Natural killer cell (primary cell): ENCODE measurements around the gene SNED1. TPM values are rescaled to one million over a fixed set of nuclear protein-coding genes. Genes with fewer than 3 reads are reported as not detected.

Source experiments
- ATAC-seq, 3 donors: fragments of 150-1000 bp in 2 of 3; fragments of 200-7000 bp in 1 of 3; cut with Tn5 transposase; 1 replicate in 1 of 3; 2 replicates in 2 of 3; pipeline ENCODE4 v1.10.0; 2021; ENCODE audit warnings: mild to moderate bottlenecking in 2 of 3, moderate library complexity in 2 of 3
- DNase-seq, 2 donors: peaks; one replicate each; pipeline versions ENCODE4 v3.0.0 to v3.0.0-alpha.2; 2013 to 2021; ENCODE audit warnings: mixed read lengths in 1 of 2
- H3K27ac ChIP-seq: one replicate; pipeline ENCODE4 v1.5.1; 2013; ENCODE audit warnings: mild to moderate bottlenecking, low read length
- H3K27me3 ChIP-seq: one replicate; pipeline ENCODE4 v1.6.1; 2013; ENCODE audit warnings: low read length; ENCODE audit not compliant: control insufficient read depth, insufficient read depth
- H3K36me3 ChIP-seq: one replicate; pipeline ENCODE4 v1.6.1; 2013; ENCODE audit warnings: low read length; ENCODE audit not compliant: control insufficient read depth, insufficient read depth
- H3K4me1 ChIP-seq: one replicate; pipeline ENCODE4 v1.6.1; 2013; ENCODE audit warnings: low read length; ENCODE audit not compliant: control insufficient read depth, insufficient read depth
- H3K4me3 ChIP-seq: one replicate; pipeline ENCODE4 v1.5.1; 2013; ENCODE audit warnings: low read length
- H3K9me3 ChIP-seq: one replicate; pipeline ENCODE4 v1.6.1; 2013; ENCODE audit warnings: low read length; ENCODE audit not compliant: control insufficient read depth, insufficient read depth
- H3K27ac Mint-ChIP-seq, 2 donors: one replicate each; pipeline ENCODE4 v1.8.0; 2022; ENCODE audit warnings: mild to moderate bottlenecking in 2 of 2, mixed read lengths in 2 of 2, moderate library complexity in 1 of 2
- H3K27me3 Mint-ChIP-seq, 2 donors: one replicate each; pipeline ENCODE4 v1.8.0; 2022; ENCODE audit warnings: low read depth in 2 of 2, mixed read lengths in 2 of 2
- H3K36me3 Mint-ChIP-seq: one replicate; pipeline ENCODE4 v1.8.0; 2022; ENCODE audit warnings: mixed read lengths
- H3K4me1 Mint-ChIP-seq, 2 donors: one replicate each; pipeline ENCODE4 v1.8.0; 2022; ENCODE audit warnings: mixed read lengths in 2 of 2
- H3K4me3 Mint-ChIP-seq: one replicate; pipeline ENCODE4 v1.8.0; 2022; ENCODE audit warnings: mild to moderate bottlenecking, moderate library complexity, mixed read lengths
- H3K9me3 Mint-ChIP-seq, 2 donors: one replicate each; pipeline ENCODE4 v1.8.0; 2022; ENCODE audit warnings: mixed read lengths in 2 of 2
- CTCF ChIP-seq: fragments of 200-600 bp; IDR thresholded peaks from one replicate; pipeline ENCODE4 v1.8.0; 2022; ENCODE audit warnings: antibody characterized with exemption
- WGBS: methylation state at CpG from one replicate; pipeline ENCODE4 v1.1.7; 2013; ENCODE audit warnings: missing lambda C conversion rate; ENCODE audit not compliant: insufficient coverage; 5-methylcytosine and 5-hydroxymethylcytosine counted together
- intact Hi-C: fragments of 100-400 bp; cut with micrococcal nuclease; formaldehyde crosslinking; loops from one replicate; pipeline ENCODE4 v1.14.2; 2022
- total RNA-seq, 4 donors: library from RNA; stranded (reverse); fragments of 120-200 nt in 1 of 4; gene quantifications; one replicate each; pipeline versions ENCODE4 v1.2.3 to v1.2.4, GENCODE V29; 2013 to 2022

The SNED1 gene
- total RNA-seq, 3 donors from 2014 or later (not counting 1 experiment from before 2014, with no cell fraction given), result 0.97 to 4.9 (median 2.5) TPM

DNA sequence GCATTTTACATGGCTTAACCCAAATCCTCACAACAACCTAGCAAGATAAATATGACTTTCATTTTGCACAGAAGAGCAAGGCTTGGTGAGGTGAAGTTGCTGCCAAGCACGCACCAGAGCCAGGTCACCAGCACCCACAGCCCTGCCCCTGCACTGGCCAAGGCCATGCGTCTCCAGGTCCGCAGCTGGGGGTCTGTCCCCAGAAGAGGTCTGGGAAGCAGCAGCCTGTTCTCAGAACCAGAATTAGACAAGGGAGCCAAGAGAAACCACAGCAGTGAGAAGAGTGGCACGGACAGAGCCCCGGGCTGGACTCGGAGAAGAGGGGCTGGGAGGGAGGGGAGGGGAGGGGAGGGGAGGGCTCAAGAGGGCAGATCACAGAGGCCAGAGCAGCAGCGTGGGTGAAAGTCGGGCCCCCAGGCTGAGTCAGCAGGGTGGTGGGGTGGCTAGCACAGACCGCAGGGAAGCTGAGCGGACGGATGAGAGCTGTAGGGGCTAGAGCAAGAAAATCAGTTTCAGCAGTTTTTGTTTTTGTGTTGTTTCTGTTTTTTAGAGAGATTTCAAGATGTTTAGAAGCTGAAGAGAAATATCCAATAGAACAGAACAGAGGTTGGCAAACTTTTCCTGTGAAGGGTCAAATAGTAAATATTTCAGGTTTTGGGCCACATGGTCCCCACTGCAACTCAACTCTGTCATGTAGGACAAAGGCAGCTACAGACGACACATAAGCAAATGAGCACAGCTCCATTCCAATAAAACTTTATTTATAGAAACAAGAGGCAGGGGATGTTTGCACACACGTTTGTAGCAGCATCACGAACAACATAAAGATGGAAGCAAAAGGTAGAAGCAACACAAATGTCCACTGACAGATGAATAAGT, 111.0 kb downstream of the SNED1 start:
- H3K9me3 ChIP-seq, result no peaks in the 10 kb centered on the region
- Mint-ChIP-seq H3K27ac (peak overlapping the region; percentile 16 to 62), H3K27me3 (no peaks in the 10 kb centered on the region), H3K9me3 (peaks cover 0 to 2% of the 10 kb centered on the region in 2 donors), H3K4me1 (peaks cover 0 to 9% of the 10 kb centered on the region in 2 donors), H3K36me3 (no peaks in the 10 kb centered on the region), H3K4me3 (peak overlapping the region; percentile 22)
- H3K27me3 ChIP-seq, result no peaks in the 10 kb centered on the region
- ATAC-seq (no peak), DNase-seq (peak in 1 of 2 donors; percentile 51)
- intact Hi-C loops, result no loop called here
- peaks cover 38% of the 10 kb centered on the region for H3K4me1 ChIP-seq
- peaks cover 5% of the 10 kb centered on the region for H3K36me3 ChIP-seq
- H3K27ac ChIP-seq, result peak overlapping the region; percentile 56
- no peak for TF ChIP-seq CTCF
- WGBS, result 84% methylated on average over 14 of the region's 14 CpGs
- no peak overlapping the region for H3K4me3 ChIP-seq

GRCh38 chr2:241110089-241110606, 111.7 kb downstream of the SNED1 start:
- Histone ChIP-seq H3K4me3 (no peak overlapping the region), H3K9me3 (no peaks in the 10 kb centered on the region), H3K4me1 (peaks cover 38% of the 10 kb centered on the region), H3K27ac (peak overlapping the region; percentile 66), H3K27me3 (no peaks in the 10 kb centered on the region), H3K36me3 (peaks cover 7% of the 10 kb centered on the region)
- DNase-seq (no peak), ATAC-seq (no peak)
- H3K27me3 Mint-ChIP-seq, result no peaks in the 10 kb centered on the region
- 91% methylated on average over 9 of the region's 9 CpGs for WGBS
- intact Hi-C loops, result no loop called here
- peaks cover 0 to 2% of the 10 kb centered on the region in 2 donors for H3K9me3 Mint-ChIP-seq
- H3K4me1 Mint-ChIP-seq, result peaks cover 0 to 9% of the 10 kb centered on the region in 2 donors
- no peak overlapping the region for H3K4me3 Mint-ChIP-seq
- no peak for TF ChIP-seq CTCF
- no peak overlapping the region for H3K27ac Mint-ChIP-seq
- H3K36me3 Mint-ChIP-seq, result no peaks in the 10 kb centered on the region

DNA sequence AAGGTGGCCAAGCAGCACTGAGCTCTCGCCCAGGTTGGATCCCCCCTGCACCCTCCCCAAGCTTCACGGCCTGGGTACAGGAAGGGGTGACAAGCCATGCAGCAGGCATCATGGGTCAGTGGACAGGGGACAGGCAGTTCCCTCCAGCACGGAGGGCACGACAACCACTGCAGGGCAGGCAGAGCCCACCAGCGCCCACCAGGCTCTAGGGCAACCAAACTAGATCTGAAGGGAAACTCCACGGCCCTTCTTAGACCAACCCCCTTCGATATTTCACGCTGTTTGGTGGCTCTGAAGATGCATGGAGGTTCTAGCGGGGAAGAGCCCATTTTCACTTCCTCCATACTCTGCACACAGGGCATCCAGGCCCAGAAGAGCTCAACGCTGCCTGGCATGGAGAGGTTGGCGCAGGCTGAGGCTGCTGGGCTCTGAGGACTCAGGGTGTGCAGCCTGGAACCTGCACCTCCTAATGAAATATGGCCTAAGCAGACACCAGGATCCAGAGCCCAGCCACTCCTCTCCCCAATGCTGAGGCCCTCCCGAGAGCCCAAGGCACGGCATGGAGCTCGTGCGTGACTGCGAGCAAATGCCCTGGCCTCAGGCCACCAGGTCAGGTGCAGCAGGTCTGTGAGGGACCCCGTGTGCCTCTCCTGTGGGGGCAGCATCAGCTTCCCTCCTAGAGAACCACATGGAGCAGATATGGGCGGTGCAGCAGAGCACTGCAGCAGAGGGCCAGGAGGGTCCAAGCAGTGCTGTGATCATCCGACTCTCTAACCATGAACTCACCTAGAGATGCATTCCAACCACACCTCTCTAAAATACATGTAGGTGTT, 112.4 kb downstream of the SNED1 start:
- ATAC-seq, result peak in 1 of 3 donors; percentile 5
- Mint-ChIP-seq H3K36me3 (no peaks in the 10 kb centered on the region), H3K27ac (no peak overlapping the region)

More for the DNA sequence above, 112.4 kb downstream of the SNED1 start:
- H3K27me3 ChIP-seq, result no peaks in the 10 kb centered on the region
- H3K9me3 ChIP-seq, result no peaks in the 10 kb centered on the region
- H3K27me3 Mint-ChIP-seq, result no peaks in the 10 kb centered on the region
- peaks cover 0 to 9% of the 10 kb centered on the region in 2 donors for H3K4me1 Mint-ChIP-seq
- H3K9me3 Mint-ChIP-seq, result peaks cover 0 to 2% of the 10 kb centered on the region in 2 donors
- 75% methylated on average over 19 of the region's 19 CpGs for WGBS
- H3K4me3 Mint-ChIP-seq, result no peak overlapping the region
- peak overlapping the region; percentile 66 for H3K27ac ChIP-seq
- H3K4me1 ChIP-seq, result peaks cover 38% of the 10 kb centered on the region
- H3K4me3 ChIP-seq, result no peak overlapping the region
- TF ChIP-seq CTCF, result no peak
- peaks cover 7% of the 10 kb centered on the region for H3K36me3 ChIP-seq
- intact Hi-C loops, result no loop called here
- peak in 1 of 2 donors; percentile 59 for DNase-seq
